K562 (cell line): Measurements from ENCODE around the gene ZNF333.

Source experiments
- FOS ChIP-seq: IDR thresholded peaks from 3 replicates; pipeline ENCODE4 v1.6.1; 2011; ENCODE audit not compliant: insufficient read length; ENCODE audit errors: extremely low read depth
- NCOR1 ChIP-seq: fragments of 450-650 bp; IDR thresholded peaks from 2 replicates; pipeline ENCODE4 v1.6.1; 2016; ENCODE audit warnings: mild to moderate bottlenecking, moderate library complexity
- SRF ChIP-seq, 2 experiments: fragments of 250-450, 450-650 bp in 1 of 2; sonication (Bioruptor Pico) in 1 of 2; sonication (generic) in 1 of 2; formaldehyde crosslinking; IDR thresholded peaks; 2 replicates each; pipeline versions ENCODE4 v1.5.0 to v1.5.1; 2020 to 2022; ENCODE audit warnings: mild to moderate bottlenecking in 1 of 2, missing genetic modification reagents in 1 of 2
- SRSF1 ChIP-seq: fragments of 200-400 bp; formaldehyde crosslinking; IDR thresholded peaks from 2 replicates; pipeline ENCODE4 v1.6.1; 2017; ENCODE audit warnings: mild to moderate bottlenecking, low read depth, low read length, moderate library complexity
- STAT5B ChIP-seq: fragments of 250-450 bp; sonication (Bioruptor Pico); IDR thresholded peaks from 2 replicates; pipeline ENCODE4 v1.8.0; 2021; ENCODE audit warnings: mild to moderate bottlenecking, inconsistent platforms
- U2AF2 ChIP-seq: fragments of 200-400 bp; formaldehyde crosslinking; optimal IDR thresholded peaks from 2 replicates; pipeline ENCODE3; 2017; ENCODE audit warnings: low read depth, mild to moderate bottlenecking, low read length
- ZBTB8A ChIP-seq: fragments of 450-650 bp; IDR thresholded peaks from 2 replicates; pipeline ENCODE4 v1.6.1; 2018; ENCODE audit warnings: mild to moderate bottlenecking, moderate library complexity; ENCODE audit not compliant: partially characterized antibody
- ZFP30 ChIP-seq: fragments of 250-450 bp; sonication (Bioruptor Pico); IDR thresholded peaks from 2 replicates; pipeline ENCODE4 v1.8.0; 2022; ENCODE audit warnings: moderate library complexity, mild to moderate bottlenecking, inconsistent platforms, borderline replicate concordance

GRCh38 chr19:14772995-14773394 is 83.1 kb downstream of the ZNF333 start:
- no peak for TF ChIP-seq SRSF1
- TF ChIP-seq FOS: no peak
- no peak for TF ChIP-seq SRF (CRISPR knock-in tag; IDR thresholded peaks at IDR 0.05)
- no peak for TF ChIP-seq U2AF2
- no peak for TF ChIP-seq NCOR1
- TF ChIP-seq ZBTB8A: no peak
- no peak for TF ChIP-seq ZFP30 (CRISPR knock-in tag)
- no peak for TF ChIP-seq STAT5B (CRISPR knock-in tag)
